Body of pancreas (tissue), 4 donors: ENCODE results near the gene TJP3. TPM values are rescaled to one million over a fixed set of nuclear protein-coding genes. Genes with fewer than 3 reads are reported as not detected.

Experiments
- ATAC-seq: fragments of 150-250 bp; one replicate; pipeline ENCODE4 v1.9.1; 2016
- DNase-seq, 4 donors: peaks; one replicate each; pipeline ENCODE4 v3.0.0-alpha.2; 2019
- H3K27ac ChIP-seq, 4 donors: fragments of 200-600 bp; sonication (generic); 1 replicate in 3 of 4; 2 replicates in 1 of 4; pipeline versions ENCODE4 v1.5.1 to v1.6.1; 2016 to 2019; ENCODE audit warnings: mild to moderate bottlenecking in 1 of 4, mixed read lengths in 1 of 4, moderate library complexity in 1 of 4
- H3K27me3 ChIP-seq, 2 donors: fragments of 200-600 bp; sonication (generic); one replicate each; pipeline ENCODE4 v1.6.0; 2016; ENCODE audit warnings: mild to moderate bottlenecking in 1 of 2
- H3K36me3 ChIP-seq, 2 donors: fragments of 200-600 bp; sonication (generic); replicated peaks in 1 of 2; 2 replicates each; pipeline ENCODE4 v1.5.1; 2016; ENCODE audit warnings: low read depth in 2 of 2; ENCODE audit not compliant: insufficient read depth in 1 of 2
- H3K4me1 ChIP-seq: fragments of 200-600 bp; sonication (generic); one replicate; pipeline ENCODE4 v1.6.0; 2016
- H3K4me3 ChIP-seq, 2 donors: fragments of 200-600 bp; sonication (generic); 1 replicate in 1 of 2; 2 replicates in 1 of 2; pipeline ENCODE4 v1.5.1; 2016 to 2019
- H3K9me3 ChIP-seq, 3 donors: fragments of 200-600 bp; sonication (generic); 1 replicate in 2 of 3; 2 replicates in 1 of 3; pipeline ENCODE4 v1.5.1; 2016
- POLR2A ChIP-seq, 3 donors: fragments of 450-650 bp; IDR thresholded peaks; one replicate each; pipeline ENCODE4 v1.6.1; 2016; ENCODE audit warnings: antibody characterized with exemption in 3 of 3, mild to moderate bottlenecking in 2 of 3
- WGBS, 2 donors: methylation state at CpG; one replicate each; pipeline ENCODE4 v1.1.5; 2017; 5-methylcytosine and 5-hydroxymethylcytosine counted together
- intact Hi-C: fragments of 100-400 bp; cut with DNase I; formaldehyde crosslinking; loops from one replicate; pipeline ENCODE4 v1.15.1; 2023
- total RNA-seq, 2 donors: library from RNA; depleted of rRNA; stranded (reverse); fragments of >200 nt; gene quantifications; one replicate each; pipeline ENCODE4 v1.1.0, GENCODE V29; 2016
- TF ChIP-seq, protein P1 (sequence below), 7 experiments: fragments of 450-650 bp in 4 of 7; fragments of 200-600 bp in 3 of 7; sonication (generic) in 3 of 7; IDR thresholded peaks; one replicate each; pipeline ENCODE4 v1.5.1; 2016 to 2019; ENCODE audit warnings: antibody characterized with exemption in 7 of 7

Gene TJP3
- total RNA-seq, 2 donors from 2014 or later: 15.8 to 21.4 TPM

DNA sequence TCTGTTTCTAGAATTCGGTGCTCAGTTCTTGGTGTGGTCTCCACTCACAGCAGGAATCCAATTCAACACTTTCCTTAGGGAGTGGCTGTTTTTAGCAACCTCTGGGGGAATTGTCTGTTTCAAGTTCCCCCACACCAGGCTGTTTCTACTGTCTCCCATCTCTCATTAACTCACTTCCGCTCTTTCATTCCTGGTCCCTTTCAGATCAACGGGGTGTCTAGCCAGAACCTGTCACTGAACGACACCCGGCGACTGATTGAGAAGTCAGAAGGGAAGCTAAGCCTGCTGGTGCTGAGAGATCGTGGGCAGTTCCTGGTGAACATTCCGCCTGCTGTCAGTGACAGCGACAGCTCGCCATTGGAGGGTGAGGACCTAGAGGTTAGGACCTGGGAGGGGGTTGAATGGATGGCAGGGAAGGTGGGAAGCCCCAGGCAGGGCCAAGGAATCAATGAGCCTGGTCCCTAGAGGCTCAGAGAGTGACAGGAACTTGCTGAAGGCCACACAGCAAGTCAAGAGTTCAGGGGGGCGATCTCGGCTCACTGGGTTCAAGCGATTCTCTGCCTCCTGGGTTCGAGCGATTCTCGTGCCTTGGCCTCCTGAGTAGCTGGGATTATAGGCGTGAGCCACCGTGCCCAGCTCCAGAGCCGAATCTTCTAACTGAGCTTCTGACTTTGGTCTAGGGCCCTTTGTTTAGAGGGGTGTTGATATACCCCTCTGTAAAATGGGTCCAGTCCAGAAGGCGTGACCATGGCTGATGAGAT, 25.5 kb downstream of the TJP3 start:
- no peaks in the 10 kb centered on the region for H3K9me3 ChIP-seq
- peaks cover 0 to 3% of the 10 kb centered on the region in 2 donors for H3K36me3 ChIP-seq
- H3K27ac ChIP-seq: no peak overlapping the region
- intact Hi-C loops: no loop called here
- no peak overlapping the region for H3K4me3 ChIP-seq
- 85 to 89% methylated on average over 18 to 20 of the region's 20 CpGs for WGBS, 2 donors
- H3K4me1 ChIP-seq: no peaks in the 10 kb centered on the region
- ATAC-seq: no peak
- TF ChIP-seq, protein P1, sequence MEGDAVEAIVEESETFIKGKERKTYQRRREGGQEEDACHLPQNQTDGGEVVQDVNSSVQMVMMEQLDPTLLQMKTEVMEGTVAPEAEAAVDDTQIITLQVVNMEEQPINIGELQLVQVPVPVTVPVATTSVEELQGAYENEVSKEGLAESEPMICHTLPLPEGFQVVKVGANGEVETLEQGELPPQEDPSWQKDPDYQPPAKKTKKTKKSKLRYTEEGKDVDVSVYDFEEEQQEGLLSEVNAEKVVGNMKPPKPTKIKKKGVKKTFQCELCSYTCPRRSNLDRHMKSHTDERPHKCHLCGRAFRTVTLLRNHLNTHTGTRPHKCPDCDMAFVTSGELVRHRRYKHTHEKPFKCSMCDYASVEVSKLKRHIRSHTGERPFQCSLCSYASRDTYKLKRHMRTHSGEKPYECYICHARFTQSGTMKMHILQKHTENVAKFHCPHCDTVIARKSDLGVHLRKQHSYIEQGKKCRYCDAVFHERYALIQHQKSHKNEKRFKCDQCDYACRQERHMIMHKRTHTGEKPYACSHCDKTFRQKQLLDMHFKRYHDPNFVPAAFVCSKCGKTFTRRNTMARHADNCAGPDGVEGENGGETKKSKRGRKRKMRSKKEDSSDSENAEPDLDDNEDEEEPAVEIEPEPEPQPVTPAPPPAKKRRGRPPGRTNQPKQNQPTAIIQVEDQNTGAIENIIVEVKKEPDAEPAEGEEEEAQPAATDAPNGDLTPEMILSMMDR (IDR thresholded peaks at IDR 0.05): no peak
- TF ChIP-seq POLR2A (IDR thresholded peaks at IDR 0.05): no peak
- DNase-seq: no peak
- no peaks in the 10 kb centered on the region for H3K27me3 ChIP-seq

DNA sequence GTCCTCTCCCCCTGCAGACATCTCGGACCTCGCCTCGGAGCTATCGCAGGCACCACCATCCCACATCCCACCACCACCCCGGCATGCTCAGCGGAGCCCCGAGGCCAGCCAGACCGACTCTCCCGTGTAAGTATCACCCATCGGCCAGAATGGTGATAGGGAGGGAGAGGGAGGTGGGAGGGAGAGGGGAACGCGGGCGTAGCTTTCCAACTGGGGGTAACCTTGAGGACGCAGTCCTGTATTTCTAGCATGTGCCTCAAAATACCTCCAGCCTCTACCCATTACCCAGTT, 26.1 kb downstream of the TJP3 start:
- WGBS, 2 donors: 92 to 97% methylated on average over 12 to 14 of the region's 14 CpGs

DNA sequence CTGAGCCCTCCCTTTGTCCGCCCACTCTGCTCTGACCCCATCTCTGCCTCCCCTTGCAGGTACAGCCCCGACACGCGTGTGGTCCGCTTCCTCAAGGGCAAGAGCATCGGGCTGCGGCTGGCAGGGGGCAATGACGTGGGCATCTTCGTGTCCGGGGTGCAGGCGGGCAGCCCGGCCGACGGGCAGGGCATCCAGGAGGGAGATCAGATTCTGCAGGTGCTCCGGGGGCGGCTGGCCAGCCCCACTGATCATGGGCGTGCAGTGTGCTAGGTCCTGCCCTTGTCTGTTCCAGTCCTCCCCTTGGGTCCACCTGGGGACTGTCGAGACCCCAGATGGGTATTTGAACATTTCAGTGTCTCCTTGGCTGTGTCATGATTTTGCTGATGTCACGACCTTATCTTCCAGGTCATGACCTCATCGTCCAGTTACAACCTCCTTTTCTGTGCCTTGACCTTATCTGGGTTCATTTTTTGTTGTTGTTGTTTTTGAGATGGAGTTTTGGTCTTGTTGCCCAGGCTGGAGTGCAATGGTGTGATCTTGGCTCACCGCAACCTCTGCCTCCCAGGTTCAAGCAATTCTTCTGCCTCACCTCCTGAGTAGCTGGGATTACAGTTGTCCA, 28.0 kb downstream of the TJP3 start:
- TF ChIP-seq POLR2A (IDR thresholded peaks at IDR 0.05): no peak
- TF ChIP-seq, protein P1 (IDR thresholded peaks at IDR 0.05): no peak
- Histone ChIP-seq H3K27me3 (no peaks in the 10 kb centered on the region), H3K27ac (no peak overlapping the region), H3K9me3 (no peaks in the 10 kb centered on the region), H3K4me3 (no peak overlapping the region), H3K36me3 (peaks cover 0 to 3% of the 10 kb centered on the region in 2 donors), H3K4me1 (no peaks in the 10 kb centered on the region)
- intact Hi-C loops: no loop called here
- no peak for ATAC-seq
- WGBS, 2 donors: 91 to 93% methylated on average over 12 to 21 of the region's 21 CpGs
- no peak for DNase-seq

More for the DNA sequence above, 26.1 kb downstream of the TJP3 start:
- H3K4me3 ChIP-seq: no peak overlapping the region
- no peaks in the 10 kb centered on the region for H3K27me3 ChIP-seq
- no peaks in the 10 kb centered on the region for H3K9me3 ChIP-seq
- TF ChIP-seq, protein P1 (IDR thresholded peaks at IDR 0.05): no peak
- no peak for TF ChIP-seq POLR2A (IDR thresholded peaks at IDR 0.05)
- no peak overlapping the region for H3K27ac ChIP-seq
- H3K36me3 ChIP-seq: peaks cover 0 to 3% of the 10 kb centered on the region in 2 donors
- intact Hi-C loops: no loop called here
- no peaks in the 10 kb centered on the region for H3K4me1 ChIP-seq
- no peak for ATAC-seq
- no peak for DNase-seq

DNA sequence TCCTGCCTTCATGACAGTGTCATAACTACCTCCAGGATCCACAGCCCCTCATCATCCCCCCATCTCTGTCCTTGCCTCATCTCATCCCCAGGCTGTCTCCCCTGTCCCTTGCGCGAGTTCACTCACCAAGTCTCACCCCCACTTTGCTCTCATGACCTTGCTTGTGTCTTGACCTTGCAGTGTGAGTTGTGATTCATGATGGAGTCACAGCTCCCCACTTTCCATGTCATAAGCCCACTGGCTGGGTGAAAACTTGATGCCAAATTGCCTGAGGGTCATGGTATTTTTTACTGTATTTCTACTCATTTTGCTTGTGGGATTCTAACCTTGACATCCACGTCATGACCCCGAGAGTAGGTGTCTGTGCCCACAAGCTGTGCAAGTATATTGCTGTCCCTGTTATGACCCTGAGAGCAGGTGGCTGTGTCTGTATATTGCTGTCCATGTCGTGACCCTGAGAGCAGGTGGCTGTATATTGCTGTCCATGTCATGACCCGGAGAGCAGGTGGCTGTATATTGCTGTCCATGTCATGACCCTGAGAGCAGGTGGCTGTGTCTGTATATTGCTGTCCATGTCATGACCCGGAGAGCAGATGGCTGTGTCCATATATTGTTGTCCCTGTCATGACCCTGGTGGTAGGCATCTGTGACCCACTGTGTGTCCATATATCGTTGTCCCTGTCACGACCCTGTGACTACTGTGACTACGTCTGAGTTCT, 29.5 kb downstream of the TJP3 start:
- peaks cover 0 to 3% of the 10 kb centered on the region in 2 donors for H3K36me3 ChIP-seq
- H3K4me1 ChIP-seq: no peaks in the 10 kb centered on the region
- H3K4me3 ChIP-seq: no peak overlapping the region
- no peak for DNase-seq
- TF ChIP-seq, protein P1 (IDR thresholded peaks at IDR 0.05): no peak
- no peak for TF ChIP-seq POLR2A (IDR thresholded peaks at IDR 0.05)
- H3K27me3 ChIP-seq: no peaks in the 10 kb centered on the region
- H3K27ac ChIP-seq: no peak overlapping the region
- intact Hi-C loops: no loop called here
- H3K9me3 ChIP-seq: no peaks in the 10 kb centered on the region
- 83% methylated on average over 9 to 10 of the region's 10 CpGs for WGBS, 2 donors
- no peak for ATAC-seq
